ENCODE data around the gene PKN1. TPM values are rescaled to one million over a fixed set of nuclear protein-coding genes. Genes with fewer than 3 reads are reported as not detected.
A peak's percentile ranks its signal among the peaks of the same experiment; 100 is the strongest.

Gene PKN1
- total and polyA plus RNA-seq, 2 of the 4 experiments (the other 2 are of a cell fraction), result 39.1 to 41.4 TPM

GRCh38 chr19:14449321-14449720 lies 16.2 kb downstream of the PKN1 start:
- H4K20me1 ChIP-seq (ENCODE audit: insufficient read depth, low read length), result peaks cover 4% of the 10 kb centered on the region
- no peak overlapping the region for H3K4me3 ChIP-seq (ENCODE audit: insufficient read depth, low read depth, low read length)
- WGBS, 2 experiments (ENCODE audit: extremely low coverage in 2 of 2, insufficient read length in 1 of 2), result 80% methylated on average over 1 of the region's 6 CpGs; no CpG with 5 or more reads in 1 of the 2 experiments
- ChIA-PET CTCF (no interaction called here), POLR2A (ENCODE audit: unreplicated experiment) (no interaction called here)
- peaks cover 14% of the 10 kb centered on the region for H3K9me1 ChIP-seq (ENCODE audit: insufficient read depth, low read length)
- peaks cover 63% of the 10 kb centered on the region for H3K36me3 ChIP-seq (ENCODE audit: control insufficient read depth, insufficient read depth, low read length)
- TF ChIP-seq CEBPB (IDR thresholded peaks at IDR 0.05; ENCODE audit: low read depth, low read length) (peak; percentile 7; the same call in 1 of the 2 replicates), BHLHE40 (IDR thresholded peaks at IDR 0.05; ENCODE audit: low read depth, low read length) (no peak), MXI1 (IDR thresholded peaks at IDR 0.05; ENCODE audit: borderline replicate concordance, low read depth, low read length) (no peak)
- no peak for DNase-seq
- peaks cover 3 to 18% of the 10 kb centered on the region in 2 experiments for H3K79me1 ChIP-seq (ENCODE audit: low read depth in 1 of 2, low read length in 2 of 2)
- H2AFZ ChIP-seq (replicated peaks; ENCODE audit: low read length, poor library complexity), result no peak overlapping the region
- no peak overlapping the region for H2BK120ac ChIP-seq (ENCODE audit: low read depth, low read length)
- H3K18ac ChIP-seq (ENCODE audit: low read depth, low read length), result no peak overlapping the region
- no TSS peak for BruUV-seq (replicated peaks)
- no peaks in the 10 kb centered on the region for H3K27me3 ChIP-seq (ENCODE audit: control insufficient read depth, insufficient read depth, low read length)
- intact Hi-C loops (cut with micrococcal nuclease) (no loop called here), dilution Hi-C loops (cut with HindIII; ENCODE audit: low sequenced_read_pairs, unreplicated experiment) (no loop called here), in situ Hi-C loops (cut with MboI; ENCODE audit: low sequenced_read_pairs) (no loop called here)
- no peak overlapping the region for H3K4ac ChIP-seq (ENCODE audit: low read depth, low read length)
- no peaks in the 10 kb centered on the region for H3K4me1 ChIP-seq (ENCODE audit: control insufficient read depth, insufficient read depth, low read length)
- no peak overlapping the region for H2BK15ac ChIP-seq (ENCODE audit: low read depth, low read length)
- no peak overlapping the region for H2BK20ac ChIP-seq (ENCODE audit: low read depth, low read length)
- H4K5ac ChIP-seq (ENCODE audit: low read depth, low read length), result no peak overlapping the region
- no peak for ATAC-seq (ENCODE audit: low read depth)
- H3K4me2 ChIP-seq (ENCODE audit: low read depth, low read length), result no peak overlapping the region
- no peak overlapping the region for H3K14ac ChIP-seq (replicated peaks; ENCODE audit: low read depth, low read length)
- H3K27ac ChIP-seq (ENCODE audit: insufficient read depth, low read length), result no peak overlapping the region
- no peak overlapping the region for H3K9ac ChIP-seq (ENCODE audit: low read depth, low read length)
- no peak overlapping the region for H3K23ac ChIP-seq (ENCODE audit: low read depth, low read length)
- no peak overlapping the region for H4K8ac ChIP-seq (ENCODE audit: low read depth in 2 of 2, low read length in 2 of 2)
- H4K91ac ChIP-seq (ENCODE audit: insufficient read depth, low read depth, low read length), result no peak overlapping the region
- no peaks in the 10 kb centered on the region for H3K9me3 ChIP-seq (ENCODE audit: control insufficient read depth, insufficient read depth, low read length)
- H3K56ac ChIP-seq (ENCODE audit: extremely low read depth, insufficient read depth, low read length), result no peak overlapping the region
- H2AK5ac ChIP-seq (ENCODE audit: low read depth, low read length), result no peak overlapping the region
- H2BK5ac ChIP-seq (ENCODE audit: low read depth, low read length, poor library complexity, severe bottlenecking), result no peak overlapping the region
- H2AK9ac ChIP-seq (replicated peaks; ENCODE audit: low read depth, low read length, poor library complexity), result no peak overlapping the region

All from IMR-90 (cell line).